Loucy (cell line): ENCODE data around the gene CCDC83.

Experiments
- EZH2phosphoT487 ChIP-seq: fragments of 200-600 bp; IDR thresholded peaks from 2 replicates; pipeline ENCODE4 v1.6.1; 2018; ENCODE audit warnings: antibody characterized with exemption, mild to moderate bottlenecking, moderate library complexity, borderline replicate concordance
- TF ChIP-seq, protein P1 (sequence below): fragments of 200-600 bp; sonication (generic); conservative IDR thresholded peaks from 2 replicates; pipeline ENCODE4 v1.5.1; 2014; ENCODE audit warnings: mild to moderate bottlenecking, antibody characterized with exemption, low read length

DNA sequence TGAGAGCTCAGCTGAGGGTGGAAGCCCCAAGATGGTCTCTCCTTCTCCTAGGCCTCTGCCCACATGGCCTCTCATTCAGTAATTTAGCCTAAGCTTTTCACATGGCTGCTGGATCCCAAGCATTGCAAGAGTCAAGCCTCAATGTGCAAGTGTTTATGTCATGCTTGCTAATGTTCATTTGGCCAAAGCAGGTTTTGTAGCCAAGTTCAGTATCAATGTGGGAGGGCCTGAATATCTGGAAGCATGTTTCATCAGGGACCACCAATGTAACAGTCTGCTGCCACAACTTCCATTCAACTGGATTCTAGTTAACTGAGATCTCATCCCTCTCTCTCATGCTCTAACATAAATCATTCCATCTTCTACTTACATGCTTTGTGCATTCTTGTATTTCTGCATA is 35.7 kb upstream of the CCDC83 start:
- no peak for TF ChIP-seq EZH2phosphoT487
- TF ChIP-seq, protein P1, sequence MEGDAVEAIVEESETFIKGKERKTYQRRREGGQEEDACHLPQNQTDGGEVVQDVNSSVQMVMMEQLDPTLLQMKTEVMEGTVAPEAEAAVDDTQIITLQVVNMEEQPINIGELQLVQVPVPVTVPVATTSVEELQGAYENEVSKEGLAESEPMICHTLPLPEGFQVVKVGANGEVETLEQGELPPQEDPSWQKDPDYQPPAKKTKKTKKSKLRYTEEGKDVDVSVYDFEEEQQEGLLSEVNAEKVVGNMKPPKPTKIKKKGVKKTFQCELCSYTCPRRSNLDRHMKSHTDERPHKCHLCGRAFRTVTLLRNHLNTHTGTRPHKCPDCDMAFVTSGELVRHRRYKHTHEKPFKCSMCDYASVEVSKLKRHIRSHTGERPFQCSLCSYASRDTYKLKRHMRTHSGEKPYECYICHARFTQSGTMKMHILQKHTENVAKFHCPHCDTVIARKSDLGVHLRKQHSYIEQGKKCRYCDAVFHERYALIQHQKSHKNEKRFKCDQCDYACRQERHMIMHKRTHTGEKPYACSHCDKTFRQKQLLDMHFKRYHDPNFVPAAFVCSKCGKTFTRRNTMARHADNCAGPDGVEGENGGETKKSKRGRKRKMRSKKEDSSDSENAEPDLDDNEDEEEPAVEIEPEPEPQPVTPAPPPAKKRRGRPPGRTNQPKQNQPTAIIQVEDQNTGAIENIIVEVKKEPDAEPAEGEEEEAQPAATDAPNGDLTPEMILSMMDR, result no peak
